ENCODE measurements around the gene ARHGAP21.
A peak's percentile ranks its signal among the peaks of the same experiment; 100 is the strongest.

GRCh38 chr10:24642921-24643678 is 80.6 kb downstream of the ARHGAP21 start:
- TF ChIP-seq, protein P1, sequence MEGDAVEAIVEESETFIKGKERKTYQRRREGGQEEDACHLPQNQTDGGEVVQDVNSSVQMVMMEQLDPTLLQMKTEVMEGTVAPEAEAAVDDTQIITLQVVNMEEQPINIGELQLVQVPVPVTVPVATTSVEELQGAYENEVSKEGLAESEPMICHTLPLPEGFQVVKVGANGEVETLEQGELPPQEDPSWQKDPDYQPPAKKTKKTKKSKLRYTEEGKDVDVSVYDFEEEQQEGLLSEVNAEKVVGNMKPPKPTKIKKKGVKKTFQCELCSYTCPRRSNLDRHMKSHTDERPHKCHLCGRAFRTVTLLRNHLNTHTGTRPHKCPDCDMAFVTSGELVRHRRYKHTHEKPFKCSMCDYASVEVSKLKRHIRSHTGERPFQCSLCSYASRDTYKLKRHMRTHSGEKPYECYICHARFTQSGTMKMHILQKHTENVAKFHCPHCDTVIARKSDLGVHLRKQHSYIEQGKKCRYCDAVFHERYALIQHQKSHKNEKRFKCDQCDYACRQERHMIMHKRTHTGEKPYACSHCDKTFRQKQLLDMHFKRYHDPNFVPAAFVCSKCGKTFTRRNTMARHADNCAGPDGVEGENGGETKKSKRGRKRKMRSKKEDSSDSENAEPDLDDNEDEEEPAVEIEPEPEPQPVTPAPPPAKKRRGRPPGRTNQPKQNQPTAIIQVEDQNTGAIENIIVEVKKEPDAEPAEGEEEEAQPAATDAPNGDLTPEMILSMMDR (IDR thresholded peaks at IDR 0.05) = peak; percentile 30 to 73 (median 65)
- TF ChIP-seq POLR2A (IDR thresholded peaks at IDR 0.05) = no peak
- TF ChIP-seq EP300 (IDR thresholded peaks at IDR 0.05) = no peak
- peak in 2 of 4 donors; percentile 13 to 27 for TF ChIP-seq POLR2AphosphoS5 (IDR thresholded peaks at IDR 0.05)

Measured in sigmoid colon (tissue), 4 donors.